ENCODE data around the gene CLUH.

GRCh38 chr17:2694381-2695242 is 17.0 kb downstream of the CLUH start:
- TF ChIP-seq CTCF (IDR thresholded peaks at IDR 0.05; ENCODE audit: insufficient read depth, low read depth, low read length) (no peak), EZH2 (IDR thresholded peaks at IDR 0.05; ENCODE audit: insufficient read depth, low read length) (no peak)

Measured in astrocyte (in vitro differentiated cells and primary cell).